HepG2 (cell line): ENCODE results near the gene CIB1. TPM values are rescaled to one million over a fixed set of nuclear protein-coding genes. Genes with fewer than 3 reads are reported as not detected.

ENCODE experiments used
- ATAC-seq: fragments of 200-7000 bp; cut with Tn5 transposase; 3 replicates; pipeline ENCODE4 v1.9.1; 2020; ENCODE audit warnings: mild to moderate bottlenecking, moderate library complexity
- BruUV-seq: library from RNA; stranded (reverse); fragments of 400-500 nt; replicated peaks from 2 replicates; lab custom pipeline; 2021; lab: Mats Ljungman, UMichigan
- CTCF ChIA-PET: fragments of 300-600 bp; formaldehyde crosslinking; extraction: SDS; loops from one replicate; lab custom pipeline; 2021; ENCODE audit warnings: low total read pairs, inconsistent platforms, low intra/inter-chr PET ratio; lab: Yijun Ruan, JAX
- POLR2A ChIA-PET: fragments of 350-600 bp; sonication (Branson Sonifier 250); formaldehyde crosslinking; loops from one replicate; lab custom pipeline; 2020; ENCODE audit warnings: antibody characterized with exemption, inconsistent platforms; lab: Yijun Ruan, JAX
- DNase-seq: peaks from one replicate; pipeline ENCODE4 v3.0.0-alpha.2; 2015; ENCODE audit warnings: low spot score
- FAIRE-seq: peaks from 3 replicates; lab custom pipeline; 2011; peaks lifted over from hg19 to GRCh38; lab: Jason Lieb, UNC
- H2AFZ ChIP-seq: one replicate; pipeline ENCODE4 v1.6.1; 2011; ENCODE audit warnings: low read length, inconsistent platforms
- H3K27ac ChIP-seq: fragments of 300-600 bp; 3 replicates; pipeline ENCODE4 v1.8.0; 2011; ENCODE audit warnings: mixed run types, mild to moderate bottlenecking, mixed read lengths, low read length, inconsistent platforms; ENCODE audit not compliant: insufficient read depth; ENCODE audit errors: extremely low read length
- H3K27me3 ChIP-seq, 2 experiments: fragments of 200-600 bp in 1 of 2; 2 replicates in 1 of 2; 3 replicates in 1 of 2; pipeline versions ENCODE4 v1.6.0 to v1.8.0; 2011; ENCODE audit warnings: low read length in 2 of 2, mild to moderate bottlenecking in 2 of 2, moderate library complexity in 2 of 2, inconsistent platforms in 1 of 2; ENCODE audit not compliant: insufficient read depth in 2 of 2, control insufficient read depth in 1 of 2
- H3K36me3 ChIP-seq, 2 experiments: fragments of 200-600 bp in 1 of 2; replicated peaks in 1 of 2; 2 replicates in 1 of 2; 3 replicates in 1 of 2; pipeline versions ENCODE4 v1.5.1 to v1.8.0; 2011; ENCODE audit warnings: low read length in 2 of 2, inconsistent platforms in 1 of 2; ENCODE audit not compliant: insufficient read depth in 2 of 2, control insufficient read depth in 1 of 2
- H3K4me1 ChIP-seq: 2 replicates; pipeline ENCODE4 v1.5.1; 2012; ENCODE audit warnings: low read length, inconsistent platforms; ENCODE audit not compliant: insufficient read depth
- H3K4me2 ChIP-seq: 2 replicates; pipeline ENCODE4 v1.6.0; 2011; ENCODE audit warnings: low read depth, low read length, inconsistent platforms
- H3K4me3 ChIP-seq, 3 experiments: fragments of 200-600 bp in 1 of 3; sonication (generic), shearing (Covaris generic) in 1 of 3; replicated peaks in 1 of 3; 2 replicates each; pipeline ENCODE4 v1.5.1; 2011 to 2016; ENCODE audit warnings: low read length in 3 of 3, inconsistent platforms in 2 of 3, low read depth in 2 of 3, mild to moderate bottlenecking in 2 of 3, control low read depth in 1 of 3, mixed read lengths in 1 of 3; ENCODE audit not compliant: insufficient read depth in 1 of 3
- H3K79me2 ChIP-seq: one replicate; pipeline ENCODE4 v1.6.1; 2011; ENCODE audit warnings: low read length, inconsistent platforms; ENCODE audit not compliant: insufficient read depth
- H3K9ac ChIP-seq: 2 replicates; pipeline ENCODE4 v1.6.0; 2011; ENCODE audit warnings: mild to moderate bottlenecking, low read depth, low read length, inconsistent platforms; ENCODE audit not compliant: insufficient read depth
- H3K9me3 ChIP-seq: 2 replicates; pipeline ENCODE4 v1.5.1; 2012; ENCODE audit warnings: mild to moderate bottlenecking, low read length
- H4K20me1 ChIP-seq: 2 replicates; pipeline ENCODE4 v1.6.0; 2011; ENCODE audit warnings: inconsistent platforms, mild to moderate bottlenecking, low read length, moderate library complexity; ENCODE audit not compliant: insufficient read depth
- CEBPZ ChIP-seq: IDR thresholded peaks from 2 replicates; pipeline ENCODE4 v1.6.1; 2012; ENCODE audit warnings: low read length, improper control_type of control experiment
- FOXJ3 ChIP-seq: sonication (generic); formaldehyde crosslinking; IDR thresholded peaks from 2 replicates; pipeline ENCODE4 v1.4.0; 2020; ENCODE audit warnings: missing genetic modification reagents, mild to moderate bottlenecking, borderline replicate concordance
- HIVEP1 ChIP-seq: sonication (generic); formaldehyde crosslinking; IDR thresholded peaks from 2 replicates; pipeline ENCODE4 v1.4.0; 2020; ENCODE audit warnings: mild to moderate bottlenecking, missing genetic modification reagents
- HNRNPLL ChIP-seq: fragments of 200-400 bp; formaldehyde crosslinking; IDR thresholded peaks from 2 replicates; pipeline ENCODE4 v1.6.1; 2017; ENCODE audit warnings: mild to moderate bottlenecking, low read depth, low read length; ENCODE audit not compliant: poor library complexity, severe bottlenecking
- IRX3 ChIP-seq: sonication (generic); formaldehyde crosslinking; IDR thresholded peaks from 2 replicates; pipeline ENCODE4 v1.8.1; 2023; ENCODE audit warnings: mild to moderate bottlenecking, low read depth, missing genetic modification reagents, borderline replicate concordance
- MAZ ChIP-seq, 2 experiments: sonication (generic) in 1 of 2; formaldehyde crosslinking in 1 of 2; IDR thresholded peaks; 2 replicates each; pipeline versions ENCODE4 v1.5.0 to v1.6.1; 2012 to 2020; ENCODE audit warnings: low read depth in 2 of 2, mild to moderate bottlenecking in 2 of 2, borderline replicate concordance in 1 of 2, improper control_type of control experiment in 1 of 2, low read length in 1 of 2, missing genetic modification reagents in 1 of 2, moderate library complexity in 1 of 2
- MXD4 ChIP-seq: IDR thresholded peaks from 2 replicates; pipeline ENCODE4 v1.6.1; 2016; ENCODE audit warnings: mild to moderate bottlenecking, missing biosample characterization, missing genetic modification reagents
- NFKB2 ChIP-seq: sonication (generic); formaldehyde crosslinking; IDR thresholded peaks from 2 replicates; pipeline ENCODE4 v1.4.0; 2020; ENCODE audit warnings: missing genetic modification reagents, borderline replicate concordance
- RCOR2 ChIP-seq: IDR thresholded peaks from 2 replicates; pipeline ENCODE4 v1.6.1; 2016; ENCODE audit warnings: missing biosample characterization, missing genetic modification reagents
- ZEB1 ChIP-seq: IDR thresholded peaks from 2 replicates; pipeline ENCODE4 v1.6.1; 2012; ENCODE audit warnings: mild to moderate bottlenecking, low read depth, inconsistent platforms; ENCODE audit not compliant: insufficient replicate concordance
- ZGPAT ChIP-seq: IDR thresholded peaks from 2 replicates; pipeline ENCODE4 v1.6.1; 2016; ENCODE audit warnings: mild to moderate bottlenecking
- ZNF264 ChIP-seq: sonication (generic); formaldehyde crosslinking; IDR thresholded peaks from 2 replicates; pipeline ENCODE4 v1.4.0; 2020; ENCODE audit warnings: missing genetic modification reagents
- ZNF549 ChIP-seq: sonication (generic); formaldehyde crosslinking; IDR thresholded peaks from 2 replicates; pipeline ENCODE4 v1.5.0; 2020; ENCODE audit warnings: missing genetic modification reagents
- ZNF652 ChIP-seq: IDR thresholded peaks from 2 replicates; pipeline ENCODE4 v1.6.1; 2016; ENCODE audit warnings: low read depth, borderline replicate concordance
- ZXDC ChIP-seq: sonication (generic); formaldehyde crosslinking; IDR thresholded peaks from 2 replicates; pipeline ENCODE4 v1.5.0; 2020; ENCODE audit warnings: mild to moderate bottlenecking, missing genetic modification reagents
- WGBS: methylation state at CpG from one replicate; pipeline ENCODE4 v1.1.6; 2017; ENCODE audit warnings: low lambda C conversion rate; 5-methylcytosine and 5-hydroxymethylcytosine counted together
- in situ Hi-C: cut with HindIII; loops from 2 replicates; pipeline ENCODE4 v1.10.0; 2017; ENCODE audit warnings: low pct_unique_long_range_greater_than_20kb; ENCODE audit not compliant: extremely low pct_ligation_motif_present
- intact Hi-C: fragments of 100-400 bp; cut with micrococcal nuclease; formaldehyde crosslinking; loops from one replicate; pipeline ENCODE4 v1.10.0; 2022; ENCODE audit not compliant: unreplicated experiment
- polyA plus RNA-seq, 8 experiments: library from polyadenylated mRNA; depleted of rRNA in 3 of 8; stranded (reverse) in 7 of 8; unstranded in 1 of 8; fragments of >200 nt; fragmentation: Illumina TruSeq in 4 of 8; extraction: Trizol in 4 of 8; gene quantifications; 2 replicates each; pipeline versions ENCODE4 v1.2.1 to v1.2.3, GENCODE V29; 2011 to 2016; ENCODE audit warnings: low read depth in 4 of 8, missing spikeins in 1 of 8, mixed read lengths in 1 of 8; ENCODE audit not compliant: insufficient read depth in 1 of 8
- total RNA-seq, 5 experiments: library from RNA; depleted of rRNA; stranded (reverse); fragments of >200 nt; fragmentation: Illumina TruSeq; extraction: Trizol; gene quantifications; 2 replicates each; pipeline ENCODE4 v1.2.3, GENCODE V29; 2016; ENCODE audit warnings: low read depth in 1 of 5

The CIB1 gene
- total and polyA plus RNA-seq, 2 of the 13 experiments (the other 11 are each of a cell fraction or from before 2014, with no cell fraction given): 38.7 to 72.7 TPM

DNA sequence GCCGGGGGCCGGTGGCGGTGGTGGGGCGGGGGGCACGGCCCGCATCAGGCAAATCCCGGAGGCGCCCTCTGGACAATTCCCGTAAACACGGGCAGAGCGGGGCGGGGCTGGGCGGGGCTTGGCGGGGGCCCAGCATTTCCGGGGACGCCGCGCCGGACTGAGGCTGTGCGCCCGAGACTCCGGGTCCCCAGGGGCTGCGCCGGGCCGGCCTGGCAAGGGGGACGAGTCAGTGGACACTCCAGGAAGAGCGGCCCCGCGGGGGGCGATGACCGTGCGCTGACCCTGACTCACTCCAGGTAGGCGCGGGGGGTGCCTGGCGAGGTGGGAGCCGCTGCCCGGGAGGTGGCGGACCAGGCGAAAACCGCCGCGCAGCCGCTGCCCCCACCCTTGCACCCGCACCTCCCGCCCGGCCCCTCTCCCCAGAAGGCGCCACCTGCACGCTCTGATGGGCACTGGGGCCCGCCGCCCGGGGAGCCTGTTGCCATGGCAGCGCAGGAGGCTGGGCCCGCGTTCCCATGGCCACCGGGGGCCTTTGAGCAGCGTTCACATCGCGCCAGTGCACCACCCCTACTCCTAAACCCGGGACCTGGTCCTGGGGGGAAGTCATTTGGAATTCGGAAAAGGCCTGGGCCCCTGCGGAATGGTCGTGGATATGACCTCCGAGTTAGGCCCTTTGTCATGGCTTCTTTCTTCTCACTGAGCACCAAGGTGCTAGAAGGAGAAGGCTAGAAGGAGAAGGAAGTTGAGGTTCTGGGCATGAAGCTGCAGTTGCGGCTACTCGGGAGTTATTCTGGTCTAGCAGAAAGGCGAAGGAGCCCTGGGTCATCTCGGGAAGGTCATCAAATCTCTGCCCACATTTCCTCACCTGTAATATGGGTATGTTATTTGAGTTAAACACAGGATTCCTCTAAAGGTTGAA is 48.7 kb downstream of the CIB1 start:
- no peaks in the 10 kb centered on the region for H4K20me1 ChIP-seq
- H3K27me3 ChIP-seq: peaks cover 0 to 3% of the 10 kb centered on the region in 2 experiments; a peak in 1 of 5 replicates
- BruUV-seq: TSS peak; percentile 60
- no peaks in the 10 kb centered on the region for H3K79me2 ChIP-seq
- no peaks in the 10 kb centered on the region for H3K36me3 ChIP-seq
- intact Hi-C loops (no loop called here), in situ Hi-C loops (no loop called here)
- CTCF ChIA-PET: no interaction called here
- H3K9ac ChIP-seq: peak overlapping the region; percentile 58
- H3K4me2 ChIP-seq: peak overlapping the region; percentile 90
- 13% methylated on average over 22 of the region's 67 CpGs for WGBS
- H3K4me3 ChIP-seq: peak overlapping the region; percentile 59 to 89 (median 79)
- H3K4me1 ChIP-seq: peaks cover 34% of the 10 kb centered on the region
- no peak overlapping the region for H2AFZ ChIP-seq
- POLR2A ChIA-PET: no interaction called here
- no peak for FAIRE-seq
- DNase-seq: peak; percentile 54
- no peak overlapping the region for H3K27ac ChIP-seq
- H3K9me3 ChIP-seq: no peaks in the 10 kb centered on the region
- ATAC-seq: peak; percentile 89
- TF ChIP-seq ZNF652 (CRISPR knock-in tag): no peak
- no peak for TF ChIP-seq RCOR2 (CRISPR knock-in tag)
- TF ChIP-seq ZNF264: peak; percentile 25; the same call in 1 of the 2 replicates
- no peak for TF ChIP-seq ZEB1
- no peak for TF ChIP-seq FOXJ3
- TF ChIP-seq HNRNPLL: peak; percentile 42
- TF ChIP-seq MXD4 (CRISPR knock-in tag): 0 out of 2 replicates have a peak, but pooled peaks have one; percentile 60
- TF ChIP-seq HIVEP1 (CRISPR knock-in tag): no peak
- TF ChIP-seq NFKB2 (CRISPR knock-in tag): peak; percentile 63; the same call in 1 of the 2 replicates
- 0 out of 2 replicates have a peak, but pooled peaks have one; percentile 51 for TF ChIP-seq MAZ (IDR thresholded peaks at IDR 0.05; ENCODE audit: borderline replicate concordance, low read depth, low read length)
- TF ChIP-seq MAZ (CRISPR knock-in tag; IDR thresholded peaks at IDR 0.05; ENCODE audit: low read depth): no peak; the same call in none of the 2 replicates
- TF ChIP-seq CEBPZ: no peak
- TF ChIP-seq ZXDC: no peak
- peak; percentile 69; the same call in 1 of the 2 replicates for TF ChIP-seq ZGPAT (CRISPR knock-in tag)
- no peak for TF ChIP-seq IRX3 (CRISPR knock-in tag)
- no peak for TF ChIP-seq ZNF549 (CRISPR knock-in tag)
